ENCODE results near the gene GABBR2. TPM values are rescaled to one million over a fixed set of nuclear protein-coding genes. Genes with fewer than 3 reads are reported as not detected.
"Not testable (repeated sequence)": the region's sequence is repeated elsewhere in the genome, so short reads cannot be mapped to it uniquely, and the experiment has no call there.

The GABBR2 gene
- total RNA-seq, 1 donor from 2014 or later = 0.84 TPM

GRCh38 chr9:98290411-98290810, 418.3 kb downstream of the GABBR2 start:
- no peak for TF ChIP-seq CTCF (IDR thresholded peaks at IDR 0.05)
- DNase-seq = no peak

DNA sequence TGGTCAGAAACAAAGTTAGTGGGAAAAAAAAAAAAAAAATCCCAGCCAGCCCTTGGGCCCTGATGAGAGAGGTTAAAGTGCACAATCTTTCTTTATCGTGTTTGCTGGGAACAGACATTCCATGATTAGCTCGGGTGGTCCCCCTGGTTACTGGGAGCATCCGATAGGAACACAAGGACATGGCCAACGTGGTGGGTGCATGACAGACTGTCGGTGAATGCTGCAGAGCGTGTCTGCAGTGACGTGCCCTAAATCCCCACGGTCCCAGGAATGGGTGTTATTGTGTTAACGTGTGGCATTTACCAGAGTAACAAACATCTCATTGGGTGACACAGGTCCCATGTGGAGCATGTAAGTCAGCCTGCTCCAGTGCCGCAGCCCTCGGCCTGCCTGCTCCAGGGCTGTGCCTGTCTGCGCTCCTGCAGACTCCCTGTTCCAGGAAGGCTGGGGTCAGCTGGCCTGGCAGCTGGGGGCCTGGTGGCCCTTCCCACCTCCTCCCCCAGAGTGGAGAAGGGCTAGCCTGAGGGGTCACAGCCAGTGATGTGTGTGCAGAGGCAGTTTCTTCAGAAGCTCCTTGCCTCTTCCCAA, 419.0 kb downstream of the GABBR2 start:
- Histone ChIP-seq H3K4me3 (no peak overlapping the region), H3K9me3 (no peaks in the 10 kb centered on the region), H3K36me3 (no peaks in the 10 kb centered on the region), H3K27ac (no peak overlapping the region), H3K4me1 (no peaks in the 10 kb centered on the region), H3K27me3 (no peaks in the 10 kb centered on the region)
- DNase-seq = no peak
- peak; percentile 30 for ATAC-seq
- intact Hi-C loops (cut with DNase I) = no loop called here
- no peak for TF ChIP-seq CTCF (IDR thresholded peaks at IDR 0.05)

More at GRCh38 chr9:98290411-98290810, 418.3 kb downstream of the GABBR2 start:
- Histone ChIP-seq H3K27me3 (no peaks in the 10 kb centered on the region), H3K4me1 (no peaks in the 10 kb centered on the region), H3K4me3 (no peak overlapping the region), H3K36me3 (no peaks in the 10 kb centered on the region), H3K9me3 (no peaks in the 10 kb centered on the region), H3K27ac (no peak overlapping the region)
- intact Hi-C loops (cut with DNase I) = no loop called here
- no peak for ATAC-seq

DNA sequence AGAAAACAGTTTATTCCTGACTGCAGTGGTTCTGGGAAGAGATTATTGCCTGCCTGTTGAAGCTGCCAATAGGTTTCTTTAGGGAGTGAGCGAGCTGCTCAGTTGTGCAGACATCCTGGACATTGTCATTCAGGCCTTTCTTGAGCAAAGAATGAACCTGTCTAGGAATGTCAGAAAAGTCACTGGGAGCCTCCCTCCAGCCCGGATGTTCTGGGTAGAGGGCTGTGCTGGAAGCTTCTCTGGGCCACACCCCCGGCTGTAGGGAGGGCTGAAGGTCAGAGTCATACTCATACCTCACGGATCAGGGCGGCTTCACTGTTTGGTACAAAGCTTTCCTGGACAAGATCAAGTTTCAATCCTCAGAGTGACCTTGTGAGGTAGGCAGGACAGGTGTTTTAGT, 419.9 kb downstream of the GABBR2 start:
- ATAC-seq (no peak), DNase-seq (no peak)

DNA sequence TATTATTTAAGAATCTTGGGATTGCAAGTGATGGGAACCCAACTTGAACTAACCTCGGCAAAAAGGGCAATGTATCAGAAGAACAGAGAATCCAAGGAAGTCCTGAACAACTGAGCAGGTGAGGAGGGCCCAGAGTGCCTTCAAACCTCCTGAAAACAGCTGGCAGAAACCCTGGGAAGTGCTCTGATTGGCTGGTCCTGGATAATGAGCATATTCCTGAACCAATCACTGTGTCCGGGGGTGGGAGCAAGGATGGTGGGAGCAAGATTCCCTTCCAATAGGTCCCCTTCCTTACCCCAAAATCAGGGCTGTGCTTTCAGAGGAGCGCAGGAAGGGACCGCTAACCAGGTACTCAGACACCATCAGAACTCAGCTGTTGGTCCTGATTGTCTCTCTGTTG, 421.4 kb downstream of the GABBR2 start:
- Histone ChIP-seq H3K36me3 (no peaks in the 10 kb centered on the region), H3K4me3 (no peak overlapping the region), H3K9me3 (no peaks in the 10 kb centered on the region), H3K27me3 (no peaks in the 10 kb centered on the region), H3K27ac (no peak overlapping the region), H3K4me1 (no peaks in the 10 kb centered on the region)
- ATAC-seq (no peak), DNase-seq (no peak)
- TF ChIP-seq CTCF (IDR thresholded peaks at IDR 0.05) = no peak
- intact Hi-C loops (cut with DNase I) = no loop called here

More for the DNA sequence above, 419.9 kb downstream of the GABBR2 start:
- no peaks in the 10 kb centered on the region for H3K27me3 ChIP-seq
- no peaks in the 10 kb centered on the region for H3K4me1 ChIP-seq
- H3K27ac ChIP-seq = no peak overlapping the region
- intact Hi-C loops (cut with DNase I) = no loop called here
- no peak for TF ChIP-seq CTCF (IDR thresholded peaks at IDR 0.05)
- H3K36me3 ChIP-seq = no peaks in the 10 kb centered on the region
- H3K9me3 ChIP-seq = no peaks in the 10 kb centered on the region
- no peak overlapping the region for H3K4me3 ChIP-seq

GRCh38 chr9:98285446-98285845, 423.3 kb downstream of the GABBR2 start:
- intact Hi-C loops (cut with DNase I) = no loop called here
- H3K27ac ChIP-seq = no peak overlapping the region
- no peak for TF ChIP-seq CTCF (IDR thresholded peaks at IDR 0.05)
- no peaks in the 10 kb centered on the region for H3K27me3 ChIP-seq
- no peak for ATAC-seq
- no peak for DNase-seq
- H3K4me1 ChIP-seq = no peaks in the 10 kb centered on the region
- H3K9me3 ChIP-seq = no peaks in the 10 kb centered on the region
- no peaks in the 10 kb centered on the region for H3K36me3 ChIP-seq
- no peak overlapping the region for H3K4me3 ChIP-seq

DNA sequence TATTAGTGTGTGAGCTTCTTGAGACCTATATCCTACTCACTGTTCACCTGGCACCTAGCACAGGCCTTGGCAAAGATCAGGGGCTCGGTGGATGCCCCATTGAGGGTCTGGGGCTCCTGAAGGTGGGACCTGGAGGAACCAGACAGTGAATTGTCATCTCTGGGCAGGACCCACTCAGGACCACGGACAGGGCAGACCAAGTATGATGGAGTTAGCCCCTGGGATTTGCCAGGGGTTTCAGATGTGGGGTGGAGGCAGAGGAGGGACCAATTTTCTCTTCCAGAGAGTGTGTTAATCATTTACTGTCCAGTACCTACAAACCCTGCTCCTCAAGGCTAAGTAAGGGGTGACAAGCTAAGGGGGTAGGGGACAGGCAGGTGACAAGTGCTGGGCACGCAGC, 424.0 kb downstream of the GABBR2 start:
- intact Hi-C loops (cut with DNase I) = no loop called here
- H3K4me1 ChIP-seq = no peaks in the 10 kb centered on the region
- no peaks in the 10 kb centered on the region for H3K9me3 ChIP-seq
- no peak overlapping the region for H3K27ac ChIP-seq
- DNase-seq (no peak), ATAC-seq (no peak)
- no peak overlapping the region for H3K4me3 ChIP-seq
- TF ChIP-seq CTCF (IDR thresholded peaks at IDR 0.05) = no peak
- H3K36me3 ChIP-seq = no peaks in the 10 kb centered on the region
- H3K27me3 ChIP-seq = no peaks in the 10 kb centered on the region

- H3K4me1 ChIP-seq; DNase-seq; H3K27me3 ChIP-seq; H3K9me3 ChIP-seq; H3K27ac ChIP-seq; H3K4me3 ChIP-seq; H3K36me3 ChIP-seq; intact Hi-C loops (cut with DNase I); ATAC-seq: not testable (repeated sequence)
Observed at GRCh38 chr9:98283143-98283542, 425.6 kb downstream of the GABBR2 start.
